Epithelial cell of alveolus of lung (primary cell): ENCODE results near the gene RPL11. TPM values are rescaled to one million over a fixed set of nuclear protein-coding genes. Genes with fewer than 3 reads are reported as not detected.

Experiments
- total RNA-seq: library from RNA; depleted of rRNA; stranded (reverse); fragments of >200 nt; gene quantifications from 2 replicates; pipeline ENCODE4 v1.2.1, GENCODE V29; 2015

The RPL11 gene
- 875 and 1,510 TPM in 2 replicates for total RNA-seq

GRCh38 chr1:23691499-23692307, at the start of gene RPL11:
Gene RPL11 (plus strand): TSS chr1:23691806. CDS start chr1:23691824, 18 bp downstream.

GRCh38 chr1:23743287-23744152, 51.9 kb downstream of the RPL11 start, which contains the start of gene ELOA:
Gene ELOA (plus strand): TSS chr1:23743471. CDS start chr1:23743504, 33 bp downstream.

Other genes with a start within 250 kb of the RPL11 start
- gene ASAP3, start 207.6 kb upstream of the RPL11 start, total RNA-seq: 14.5 and 38.8 TPM in 2 replicates
- gene E2F2, start 160.6 kb upstream of the RPL11 start, total RNA-seq: 1.2 and 2.3 TPM in 2 replicates
- gene ID3, start 132.3 kb upstream of the RPL11 start, total RNA-seq: 114 and 706 TPM in 2 replicates
- gene ELOA, start 51.7 kb downstream of the RPL11 start, total RNA-seq: 25.1 and 31.4 TPM in 2 replicates
- 39.4 and 40.2 TPM in 2 replicates for gene PITHD1, start 86.6 kb downstream of the RPL11 start, total RNA-seq
- 37.8 and 86.4 TPM in 2 replicates for gene LYPLA2, start 99.3 kb downstream of the RPL11 start, total RNA-seq
- gene GALE, start 108.9 kb downstream of the RPL11 start, total RNA-seq: 10.7 and 71.2 TPM in 2 replicates
- gene HMGCL, start 133.6 kb downstream of the RPL11 start, total RNA-seq: 35.3 and 54.8 TPM in 2 replicates
- 6.2 and 10.7 TPM in 2 replicates for gene FUCA1, start 176.5 kb downstream of the RPL11 start, total RNA-seq
- gene CNR2, start 221.6 kb downstream of the RPL11 start, total RNA-seq: not detected in 2 replicates